NB4 (cell line): Measurements from ENCODE around the gene ZDHHC23.

Experiments used
- DNase-seq: peaks from one replicate; pipeline ENCODE4 v3.0.0; 2010; ENCODE audit warnings: low read depth
- H3K4me3 ChIP-seq: one replicate; pipeline ENCODE4 v1.5.1; 2011; ENCODE audit warnings: mild to moderate bottlenecking, low read depth, low read length, moderate library complexity
- CTCF ChIP-seq: IDR thresholded peaks from one replicate; pipeline ENCODE4 v1.5.1; 2012; ENCODE audit warnings: low read depth, low read length
- MAX ChIP-seq: IDR thresholded peaks from 2 replicates; pipeline ENCODE4 v1.6.1; 2011; ENCODE audit warnings: low read depth, low read length
- MYC ChIP-seq: IDR thresholded peaks from 2 replicates; pipeline ENCODE4 v1.6.1; 2011; ENCODE audit warnings: low read depth, low read length
- POLR2A ChIP-seq: IDR thresholded peaks from 2 replicates; pipeline ENCODE4 v1.6.1; 2011; ENCODE audit warnings: mild to moderate bottlenecking; ENCODE audit not compliant: insufficient read length; ENCODE audit errors: extremely low read depth

The ZDHHC23 gene

GRCh38 chr3:113952921-113953320 is 5.1 kb downstream of the ZDHHC23 start:
- no peak for DNase-seq
- TF ChIP-seq CTCF, result no peak
- no peak for TF ChIP-seq POLR2A
- no peak for TF ChIP-seq MAX
- no peak for TF ChIP-seq MYC
- no peak overlapping the region for H3K4me3 ChIP-seq

- TF ChIP-seq CTCF, result no peak
- TF ChIP-seq POLR2A, result no peak
- no peak for TF ChIP-seq MAX
- TF ChIP-seq MYC, result no peak
- no peak overlapping the region for H3K4me3 ChIP-seq
- DNase-seq, result peak; percentile 4
Measured at GRCh38 chr3:113953677-113954076, 5.9 kb downstream of the ZDHHC23 start.

GRCh38 chr3:113954091-113954685 is 6.4 kb downstream of the ZDHHC23 start:
- no peak overlapping the region for H3K4me3 ChIP-seq
- no peak for DNase-seq
- TF ChIP-seq MYC, result no peak
- TF ChIP-seq MAX, result no peak
- no peak for TF ChIP-seq CTCF
- no peak for TF ChIP-seq POLR2A

GRCh38 chr3:113963879-113964278 is 16.1 kb downstream of the ZDHHC23 start:
- TF ChIP-seq POLR2A (no peak), CTCF (no peak), MYC (no peak), MAX (no peak)
- DNase-seq, result no peak
- no peak overlapping the region for H3K4me3 ChIP-seq

GRCh38 chr3:113966172-113966571 is 18.4 kb downstream of the ZDHHC23 start:
- DNase-seq, result no peak
- no peak overlapping the region for H3K4me3 ChIP-seq
- TF ChIP-seq CTCF (no peak), MYC (no peak), MAX (no peak), POLR2A (no peak)

GRCh38 chr3:113968986-113969385 is 21.2 kb downstream of the ZDHHC23 start:
- no peak for DNase-seq
- TF ChIP-seq MAX (no peak), CTCF (no peak), MYC (no peak)
- H3K4me3 ChIP-seq, result no peak overlapping the region
